Left forelimb (tissue), 1 donor: Measurements from ENCODE around the gene PUM2.
"Not testable (repeated sequence)": the region's sequence is repeated elsewhere in the genome, so short reads cannot be mapped to it uniquely, and the experiment has no call there.

ENCODE experiments used
- DNase-seq: peaks from one replicate; pipeline ENCODE4 v3.0.0-alpha.2; 2018; ENCODE audit warnings: low spot score

Gene PUM2

DNA sequence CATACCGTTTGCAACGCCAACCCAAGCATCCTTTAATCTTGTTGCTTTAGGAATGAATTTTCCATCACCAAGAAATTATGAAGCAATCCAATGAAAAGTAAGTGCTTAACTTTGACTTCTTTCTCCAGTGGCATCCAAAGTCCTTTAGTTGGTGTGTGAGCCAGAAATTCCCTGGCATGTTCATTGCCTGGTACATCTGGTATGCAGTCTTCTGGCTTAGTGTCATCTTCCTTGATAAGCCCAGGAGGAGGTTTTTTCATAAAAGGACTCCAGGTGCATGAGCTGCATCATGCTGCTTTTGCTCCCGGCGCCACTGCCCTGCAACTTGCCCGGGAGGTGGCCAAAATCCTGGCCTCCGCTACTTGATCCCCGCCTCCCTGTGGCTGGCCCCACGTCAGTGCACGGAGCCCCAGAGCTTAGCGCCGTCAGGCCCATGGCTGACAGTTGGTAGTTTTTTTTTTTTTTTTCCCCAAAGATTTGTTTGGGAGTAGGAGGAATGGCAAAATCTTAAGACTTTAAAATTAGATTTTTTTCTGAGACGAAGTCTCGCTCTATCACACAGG is 58.7 kb downstream of the PUM2 start:
- DNase-seq: no peak

DNA sequence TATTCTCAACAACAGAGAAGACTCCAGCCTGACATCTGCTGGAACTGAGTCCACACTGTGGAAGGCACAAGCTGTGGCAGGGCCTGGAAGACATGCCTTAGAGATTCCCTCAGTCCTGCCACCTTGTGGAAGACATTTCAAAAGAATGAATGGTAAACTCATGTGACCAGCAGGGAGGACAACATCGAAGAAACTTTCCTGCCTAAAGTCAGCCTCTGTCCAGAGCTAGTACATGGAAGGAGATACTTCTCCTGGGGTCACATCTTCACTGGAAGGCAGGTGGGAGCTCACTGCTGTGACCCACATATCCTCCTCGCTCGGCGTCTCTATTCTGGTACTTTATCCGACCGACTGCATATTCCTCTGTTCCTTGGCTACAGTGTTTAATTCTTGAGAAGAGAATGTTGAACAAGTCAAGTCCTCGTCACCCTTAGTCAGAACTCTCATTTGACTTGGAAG is 59.5 kb downstream of the PUM2 start:
- no peak for DNase-seq

DNA sequence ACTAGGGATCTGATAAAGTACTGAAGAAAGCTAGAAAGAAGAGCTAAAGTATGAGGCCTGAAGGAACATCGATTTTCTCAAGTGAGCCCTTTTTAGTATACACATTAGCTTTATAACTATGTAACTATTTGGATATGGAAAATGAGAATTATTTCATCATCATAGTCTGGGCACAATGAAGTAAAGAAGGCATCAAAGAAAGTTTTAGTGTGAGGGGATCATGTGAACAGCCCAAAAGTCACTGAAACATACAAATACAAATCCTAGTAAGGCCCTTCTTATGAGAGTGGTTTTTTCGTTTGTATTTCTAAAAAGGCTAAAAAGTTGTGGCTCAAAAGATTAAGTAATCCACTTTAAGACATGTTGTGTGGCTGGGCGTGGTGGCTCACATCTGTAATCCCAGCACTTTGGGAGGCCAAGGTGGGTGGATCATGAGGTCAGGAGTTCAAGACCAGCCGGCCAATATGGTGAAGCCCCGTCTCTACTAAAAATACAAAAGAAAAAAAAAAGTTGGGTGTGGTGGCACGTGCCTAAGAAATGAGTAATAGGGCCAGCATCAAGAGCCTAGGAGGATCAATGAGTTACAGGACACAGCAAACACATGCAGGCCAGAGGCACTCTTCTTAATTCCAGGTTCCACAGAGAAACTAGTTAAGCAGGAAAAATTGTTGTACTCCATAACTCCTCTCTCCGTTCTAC is 61.9 kb downstream of the PUM2 start:
- DNase-seq: no peak

DNA sequence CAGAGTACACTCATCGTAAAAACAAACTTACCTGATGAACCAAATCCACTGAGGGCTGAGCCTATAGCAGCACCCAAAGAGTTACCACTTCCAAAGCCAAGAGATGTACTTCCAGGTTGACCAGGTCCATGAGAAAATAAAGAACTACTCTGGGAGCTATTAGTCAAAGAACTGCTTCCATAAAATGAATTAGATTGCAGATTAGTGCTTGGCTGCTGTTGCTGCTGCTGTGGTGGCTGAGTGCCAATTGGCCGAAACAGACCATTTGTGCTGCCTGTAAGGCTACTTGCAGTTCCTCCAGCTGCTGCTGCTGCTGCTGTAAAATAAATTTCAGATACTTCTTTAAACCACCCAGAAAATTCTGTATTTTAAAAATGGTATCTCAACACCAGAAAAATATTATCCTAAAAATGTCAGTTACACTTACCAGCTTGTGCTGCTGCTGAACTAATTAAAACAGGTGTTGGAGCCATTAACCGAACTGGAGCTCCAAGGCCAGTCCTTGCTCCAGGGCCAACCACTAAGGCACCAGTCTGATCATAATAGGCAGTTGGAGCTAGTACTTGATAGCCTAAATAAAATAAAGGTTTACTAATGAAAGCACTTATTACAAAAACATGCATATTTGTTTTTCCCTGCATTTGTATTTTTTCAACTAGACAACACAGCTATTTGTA is 67.6 kb downstream of the PUM2 start:
- DNase-seq: no peak

DNA sequence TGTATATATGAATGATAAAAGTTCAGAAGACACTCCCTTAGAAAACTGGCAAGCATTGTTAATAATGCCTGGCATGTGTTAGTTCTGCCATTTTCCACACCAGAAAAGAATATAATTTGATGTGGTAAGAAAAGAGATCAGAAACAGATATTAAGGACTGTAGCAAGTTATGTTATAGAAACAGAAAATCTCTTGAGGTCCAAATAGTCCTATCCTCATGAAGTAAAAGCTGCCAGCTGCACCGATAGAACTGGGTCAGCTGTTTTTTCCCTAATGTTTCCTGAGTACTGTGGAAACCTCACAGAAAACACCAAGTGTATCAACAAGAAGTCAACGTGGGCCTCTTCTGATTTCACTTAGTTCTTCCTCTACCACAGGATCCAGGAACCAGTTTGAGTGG is 68.8 kb downstream of the PUM2 start:
- no peak for DNase-seq

DNA sequence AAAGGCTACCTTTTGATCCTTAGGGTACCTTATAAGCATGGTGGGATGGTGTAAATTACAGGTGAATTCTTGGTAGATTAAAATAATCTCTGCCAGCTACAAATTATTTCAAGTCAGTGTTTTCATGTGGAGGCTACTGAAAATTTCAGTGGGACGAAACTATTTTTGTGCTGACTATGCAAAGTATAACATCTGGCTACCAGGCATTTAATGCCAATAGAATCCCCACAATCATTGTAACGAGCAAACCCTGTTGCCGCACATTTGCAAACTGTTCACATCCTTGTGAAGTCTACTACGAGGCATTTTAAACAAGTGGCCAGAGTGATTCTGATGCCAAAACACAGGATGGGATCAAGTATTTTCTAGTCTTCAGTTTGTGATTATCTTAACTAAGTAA is 77.6 kb downstream of the PUM2 start:
- no peak for DNase-seq

DNA sequence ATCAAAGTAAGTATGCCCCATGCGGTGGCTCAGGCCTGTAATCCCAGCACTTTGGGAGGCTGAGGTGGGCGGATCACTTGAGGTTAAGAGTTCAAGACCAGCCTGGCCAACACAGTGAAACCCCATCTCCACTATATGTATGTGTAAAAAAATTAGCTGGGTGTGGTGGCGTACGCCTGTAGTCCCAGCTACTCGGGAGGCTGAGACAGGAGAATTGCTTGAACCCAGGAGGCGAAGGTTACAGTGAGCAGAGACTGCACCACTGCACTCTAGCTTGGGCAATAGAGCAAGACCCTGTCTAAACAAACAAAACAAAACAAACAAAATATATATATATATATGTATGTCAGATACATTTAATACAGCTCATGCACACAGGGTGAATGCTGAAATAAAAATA is 82.3 kb downstream of the PUM2 start:
- DNase-seq: not testable (repeated sequence)

DNA sequence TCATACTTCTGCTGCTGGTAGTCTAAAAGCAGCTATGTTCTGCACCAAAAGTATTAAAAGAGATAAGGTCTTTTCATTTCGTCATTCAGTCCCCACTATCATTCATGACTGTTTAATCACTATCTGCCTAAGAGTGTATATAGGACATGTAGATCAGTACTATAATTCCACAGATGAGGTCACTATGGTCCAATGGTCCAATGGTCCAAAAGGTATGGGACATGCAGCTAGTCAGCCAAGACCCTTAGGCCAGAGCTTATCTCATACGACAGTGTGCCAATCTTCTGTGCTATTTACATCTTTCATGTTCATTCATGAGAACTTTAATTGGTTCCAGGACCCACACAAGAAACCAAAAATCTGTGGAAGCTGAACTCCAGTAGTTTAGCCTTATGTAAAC is 83.1 kb downstream of the PUM2 start:
- DNase-seq: no peak

DNA sequence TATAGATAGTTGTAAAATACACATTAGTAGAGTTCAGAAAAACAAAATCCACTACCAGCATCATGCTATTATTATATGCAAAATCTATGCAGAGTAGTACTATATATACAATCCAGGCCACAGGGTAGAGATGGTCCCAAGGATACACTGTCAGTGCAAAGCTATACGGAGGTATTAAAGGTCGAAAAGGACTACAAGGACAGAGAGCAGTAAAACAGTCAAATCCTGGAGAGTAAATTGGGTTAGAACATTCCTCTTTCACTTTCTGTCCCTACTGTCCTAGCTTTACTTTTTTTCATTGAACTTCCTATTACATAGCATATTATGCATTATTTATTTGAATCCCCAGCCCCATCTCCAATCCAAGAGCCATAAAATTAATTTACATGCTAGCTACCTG is 86.0 kb downstream of the PUM2 start:
- DNase-seq: no peak

DNA sequence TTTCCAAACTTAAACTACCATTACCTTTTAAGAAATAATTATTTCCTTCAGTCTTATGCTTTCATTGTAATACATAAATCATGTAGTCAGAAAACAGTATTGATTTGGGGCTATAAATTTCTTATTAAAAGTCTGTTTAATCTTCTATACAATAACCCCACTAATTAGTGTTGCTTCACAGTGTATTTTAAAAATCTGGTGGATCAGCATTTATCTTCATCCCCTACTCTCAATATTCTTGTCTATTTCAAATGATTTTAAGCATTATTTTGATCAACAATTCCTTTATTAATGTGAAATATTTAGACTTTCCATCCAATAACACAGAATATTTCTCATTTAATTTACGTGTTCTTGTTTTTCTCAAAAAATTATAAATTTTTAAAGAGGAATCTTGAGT is 93.2 kb downstream of the PUM2 start:
- no peak for DNase-seq

DNA sequence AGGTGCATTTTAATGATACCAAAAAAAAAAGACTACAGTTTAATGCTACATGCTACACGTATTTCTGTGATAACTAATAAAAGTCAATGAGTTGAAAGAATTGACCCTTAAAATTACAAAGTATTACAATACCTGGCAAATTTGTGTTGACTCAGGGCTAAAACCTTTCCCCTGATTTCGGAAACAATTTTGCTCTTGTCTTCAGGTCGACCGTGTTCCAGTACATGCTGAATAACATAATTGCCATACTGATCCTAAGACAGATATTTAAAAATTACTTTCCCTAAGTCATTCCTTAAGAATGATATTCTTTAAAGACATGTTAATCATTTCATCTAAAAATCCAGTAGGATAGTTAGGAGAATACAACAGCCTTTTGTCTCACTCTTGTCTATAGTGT is 95.9 kb downstream of the PUM2 start:
- DNase-seq: no peak

DNA sequence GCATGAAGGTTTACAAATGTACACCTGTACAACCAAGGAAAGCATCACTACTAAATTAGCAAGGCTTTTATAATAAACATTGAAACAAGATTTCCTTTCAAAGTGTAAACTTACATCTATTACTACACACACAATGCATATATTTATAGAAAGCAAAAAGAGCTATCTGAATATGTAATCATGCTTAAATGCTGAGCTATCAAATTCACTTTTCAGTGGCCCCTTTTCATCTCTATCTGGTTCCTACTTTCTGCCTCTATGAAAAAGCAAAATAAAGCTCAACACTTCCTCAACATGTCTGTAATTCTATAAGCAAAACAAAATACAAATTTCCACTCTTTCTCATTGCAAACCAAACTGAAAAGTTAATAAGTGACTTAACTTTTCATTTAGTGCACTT is 100.2 kb downstream of the PUM2 start:
- DNase-seq: no peak

DNA sequence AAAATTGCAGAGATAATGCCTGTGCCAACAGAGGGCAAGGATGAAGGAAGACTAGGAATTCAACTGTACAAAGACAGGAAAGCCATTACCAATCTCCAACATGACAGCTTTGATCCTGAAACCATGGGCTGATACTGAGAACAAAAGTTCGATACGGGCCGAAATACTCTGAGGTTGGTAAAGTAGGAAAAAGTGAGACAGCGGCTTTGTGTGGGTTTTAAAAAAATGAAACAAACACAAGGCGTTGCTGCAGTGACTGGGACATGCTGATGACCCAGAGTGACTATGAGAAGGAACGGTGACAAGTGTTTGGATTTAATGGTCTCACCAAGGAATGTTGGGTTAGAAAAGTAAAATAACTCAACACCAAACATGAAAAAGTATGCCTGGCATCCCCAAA is 101.5 kb downstream of the PUM2 start:
- DNase-seq: no peak

DNA sequence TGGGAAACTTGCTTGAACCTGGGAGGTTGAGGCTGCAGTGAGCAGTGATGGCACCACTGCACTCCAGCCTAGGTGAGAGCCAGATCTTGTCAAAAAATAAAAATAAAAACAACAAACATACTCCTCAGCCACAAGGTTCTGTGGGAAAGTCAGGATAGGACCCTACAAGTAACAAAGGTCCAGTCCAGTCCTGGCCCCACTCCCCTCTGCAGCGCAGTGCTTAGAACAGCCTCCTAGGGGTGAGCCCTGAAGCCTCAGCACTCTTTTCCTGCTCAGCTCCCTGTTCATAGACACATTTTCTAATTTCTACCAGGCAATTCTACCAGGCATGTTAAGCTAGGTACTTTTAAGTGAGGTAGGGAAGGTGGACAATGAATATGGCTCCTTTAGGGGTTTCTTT is 103.6 kb downstream of the PUM2 start:
- no peak for DNase-seq

DNA sequence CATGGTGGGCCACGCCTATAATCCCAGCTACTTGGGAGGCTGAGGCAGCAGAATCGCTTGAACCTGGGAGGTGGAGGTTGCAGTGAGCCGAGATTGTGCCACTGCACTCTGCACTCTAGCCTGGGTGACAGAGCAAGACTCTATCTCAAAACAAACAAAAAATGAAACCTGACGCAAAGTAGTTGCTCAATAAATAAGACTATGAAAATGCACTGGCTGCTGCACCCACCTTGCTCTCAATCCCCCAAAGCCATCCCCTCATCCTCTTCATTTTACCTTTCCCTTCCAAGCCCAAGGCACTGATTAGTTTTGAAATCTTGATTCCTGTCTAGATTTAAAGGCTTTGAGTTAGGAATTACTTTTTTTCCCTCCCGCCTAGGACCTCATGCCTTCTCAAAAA is 107.0 kb downstream of the PUM2 start:
- DNase-seq: not testable (repeated sequence)

DNA sequence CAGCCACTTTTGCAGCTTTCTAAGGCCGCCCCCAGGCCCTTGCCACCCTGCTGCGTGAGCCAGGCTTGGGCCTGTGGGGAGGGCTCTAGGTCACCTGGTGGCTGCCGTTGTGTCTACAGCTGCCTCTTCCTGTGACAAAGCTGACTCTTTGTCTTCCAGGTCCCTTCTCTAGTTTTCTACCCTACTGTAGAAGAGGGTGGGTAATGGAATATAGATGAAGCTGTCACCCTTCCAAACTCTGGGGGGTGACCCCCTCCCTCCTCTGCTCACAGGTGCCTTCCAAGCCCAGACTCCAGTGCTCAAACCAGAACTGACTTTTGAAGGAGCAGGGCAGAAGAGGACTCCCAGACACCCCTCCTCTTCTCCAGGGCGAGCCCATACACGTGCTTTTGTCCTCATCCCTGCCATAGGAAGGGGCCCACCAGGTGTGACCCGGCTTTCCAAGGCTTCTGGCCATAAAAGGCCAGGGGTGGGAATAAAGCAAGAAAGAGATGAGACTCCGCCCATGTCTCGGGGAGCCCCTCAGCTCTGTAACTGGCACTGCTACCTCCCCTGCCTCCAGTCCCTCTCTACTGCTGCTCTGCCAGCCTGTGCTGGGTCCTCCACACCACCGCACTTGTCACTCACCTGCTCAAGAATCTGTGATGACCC is 107.8 kb downstream of the PUM2 start:
- no peak for DNase-seq

DNA sequence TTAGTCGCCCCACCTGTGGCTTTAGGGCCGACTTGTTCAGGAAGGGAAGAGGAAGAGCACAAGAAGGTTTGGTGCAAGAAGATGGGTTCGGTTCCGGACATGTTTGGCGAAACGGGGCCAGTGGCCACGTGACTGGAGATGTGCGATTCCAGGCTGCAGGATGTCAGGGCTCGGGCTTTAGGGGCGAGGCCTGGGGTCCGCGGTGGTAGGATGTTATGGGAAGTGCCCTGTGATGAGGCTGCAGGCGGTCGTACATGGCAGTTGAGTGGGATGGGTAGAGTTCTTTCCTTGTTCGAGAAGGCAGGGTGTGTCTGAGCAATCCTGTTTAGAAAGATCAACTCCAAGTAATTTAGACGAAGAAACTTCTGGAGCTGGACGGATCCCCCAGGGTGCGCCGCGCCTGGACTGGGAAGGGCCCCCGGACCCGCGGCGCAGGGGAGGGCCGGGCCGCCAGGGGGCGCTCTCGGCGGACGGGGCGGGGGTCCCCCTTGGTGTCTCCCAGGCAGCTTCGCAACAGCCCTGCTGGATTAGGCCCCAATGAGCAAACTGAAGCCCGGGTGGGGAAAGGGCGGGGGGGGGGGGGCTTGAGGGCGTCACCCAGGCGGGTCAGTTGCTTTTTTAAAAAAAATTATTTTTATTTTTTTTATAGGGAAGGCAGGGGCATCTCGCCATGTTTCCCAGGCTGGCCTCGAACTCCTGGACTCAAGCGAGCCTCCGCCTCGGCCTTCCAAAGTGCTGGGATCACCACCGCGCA is 108.5 kb downstream of the PUM2 start:
- DNase-seq: no peak

DNA sequence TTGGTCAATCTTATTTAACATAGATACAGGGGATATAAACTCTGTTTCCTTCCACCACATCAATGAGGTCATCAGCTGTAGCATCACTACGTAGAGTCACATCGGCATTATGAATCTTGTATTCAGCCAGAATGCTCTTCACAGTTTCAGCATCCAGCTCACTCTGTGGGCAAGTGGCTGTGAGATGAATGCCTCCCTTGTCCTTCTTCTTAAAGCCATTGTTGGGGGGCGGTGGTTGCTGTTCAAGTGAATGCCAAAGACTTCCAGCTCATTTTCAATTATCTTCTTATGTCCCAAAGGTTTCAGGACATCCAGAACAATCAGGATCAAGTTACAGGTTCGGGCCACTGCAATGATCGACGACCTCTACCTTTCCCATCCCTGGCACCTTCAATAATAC is 110.4 kb downstream of the PUM2 start:
- not testable (repeated sequence) for DNase-seq

DNA sequence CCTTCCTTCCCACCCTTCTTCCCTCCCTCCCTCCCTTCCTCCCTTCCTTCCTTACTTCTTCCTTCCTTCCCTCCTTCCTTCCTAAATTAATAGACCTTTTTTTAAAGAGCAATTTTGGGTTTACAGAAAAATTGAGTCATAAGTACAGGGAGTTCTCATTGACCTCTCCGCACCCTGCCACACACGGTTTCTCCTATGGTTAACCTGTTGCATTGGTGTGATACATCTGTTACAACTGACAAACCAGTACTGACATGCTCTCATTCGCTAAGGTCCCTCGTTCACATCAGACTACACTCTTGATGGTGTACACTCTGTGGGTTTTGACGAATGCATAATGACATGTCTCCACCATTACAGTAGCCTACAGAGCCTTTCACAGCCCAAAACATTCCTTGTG is 114.1 kb downstream of the PUM2 start:
- DNase-seq: peak; percentile 38

DNA sequence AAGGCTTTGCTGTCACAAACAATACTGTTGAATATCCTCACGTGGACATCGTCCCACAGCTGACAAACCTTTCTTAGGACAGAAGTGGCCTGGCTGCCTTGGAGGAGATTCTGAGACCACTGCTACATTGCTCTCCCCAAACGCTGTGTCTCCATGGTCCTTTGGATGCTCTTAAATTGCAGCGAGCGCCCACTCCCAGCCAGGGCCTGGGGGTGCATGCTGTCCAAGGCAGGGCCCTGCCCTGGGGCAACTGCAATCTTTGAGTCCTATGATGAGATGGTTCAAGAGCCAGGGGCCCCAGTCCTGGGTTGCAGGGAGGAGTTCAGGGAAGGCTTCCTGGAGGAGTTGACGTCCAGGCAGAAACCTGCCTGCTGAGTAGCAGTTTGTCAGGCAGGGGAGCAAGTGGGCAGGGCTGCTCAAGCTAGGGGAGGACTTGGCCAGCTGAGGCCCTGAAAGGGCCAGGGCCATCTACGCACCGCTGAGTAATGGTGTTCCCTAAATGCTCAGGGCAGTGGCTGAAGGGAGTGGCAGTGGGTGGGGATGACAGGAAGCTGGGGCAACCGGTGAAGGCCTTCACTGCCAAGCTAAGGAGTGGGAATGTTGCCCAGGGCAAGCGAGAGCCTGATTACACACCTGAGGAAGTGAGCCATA is 114.9 kb downstream of the PUM2 start:
- DNase-seq: peak; percentile 31

DNA sequence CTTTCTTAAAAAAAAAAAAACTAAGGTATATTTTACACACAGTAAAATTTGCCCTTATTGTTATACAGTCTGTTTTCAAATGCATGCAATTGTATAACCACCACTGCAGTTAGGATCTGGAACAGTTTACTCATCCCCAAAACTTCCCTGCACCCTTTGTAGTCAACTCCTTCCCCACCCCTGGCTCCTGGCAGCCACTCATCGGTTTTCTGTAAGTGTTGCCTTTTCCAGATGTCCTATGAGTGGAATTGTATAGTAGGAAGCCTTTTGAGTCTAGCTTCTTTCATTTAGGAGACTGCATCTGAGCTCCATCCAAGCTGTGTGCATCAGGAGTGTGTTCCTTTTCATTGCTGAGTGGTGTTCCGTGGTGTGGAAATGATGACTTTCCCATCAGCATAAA is 116.0 kb downstream of the PUM2 start:
- DNase-seq: peak; percentile 40

DNA sequence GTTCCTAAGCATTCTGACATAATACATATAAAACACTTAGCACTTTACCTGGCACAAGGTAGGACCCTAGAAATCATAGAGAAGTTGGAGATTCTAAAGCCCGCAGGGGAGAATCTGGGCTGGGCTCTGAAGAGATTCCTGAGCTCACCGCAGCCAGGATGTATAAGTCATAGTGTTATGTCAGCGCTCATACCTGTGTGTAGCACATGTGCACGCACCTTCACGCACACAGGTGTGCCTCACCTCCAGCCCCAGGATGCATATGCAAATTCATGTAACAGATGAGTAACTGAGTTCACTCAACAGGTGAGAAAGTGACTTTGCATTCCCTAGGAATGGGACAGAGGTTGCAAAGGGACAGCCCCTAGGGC is 117.8 kb downstream of the PUM2 start:
- no peak for DNase-seq
